ENCODE measurements around the gene UIMC1. TPM values are rescaled to one million over a fixed set of nuclear protein-coding genes. Genes with fewer than 3 reads are reported as not detected.

The UIMC1 gene
- total RNA-seq, 1 donor from 2014 or later = 62.6 TPM

DNA sequence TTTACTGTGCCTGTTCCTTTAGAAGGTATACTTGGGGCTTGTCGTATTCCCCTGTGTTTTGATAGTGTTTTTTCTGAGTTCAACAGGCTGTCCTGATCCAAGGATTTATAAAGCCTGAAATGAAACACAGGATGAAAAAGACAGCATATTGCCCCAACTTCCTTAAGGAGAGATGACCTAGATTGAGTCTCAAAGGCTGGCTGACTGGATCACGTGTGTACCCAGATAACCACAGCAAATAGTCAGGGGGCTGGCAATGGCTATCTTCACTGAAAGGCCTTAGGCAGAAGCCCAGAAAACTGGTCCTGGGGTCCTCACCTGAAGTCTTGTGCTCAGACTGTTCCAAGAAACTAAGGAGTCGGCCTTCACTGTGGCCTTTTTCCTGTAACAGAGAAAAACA lies 99.8 kb downstream of the UIMC1 start:
- Mint-ChIP-seq H3K36me3 (ENCODE audit: low read depth) (peaks cover 78% of the 10 kb centered on the region), H3K27me3 (ENCODE audit: low read depth) (no peaks in the 10 kb centered on the region), H3K4me3 (ENCODE audit: low read depth) (no peak overlapping the region), H3K27ac (no peak overlapping the region), H3K4me1 (ENCODE audit: low read depth) (peaks cover 19% of the 10 kb centered on the region), H3K9me3 (no peaks in the 10 kb centered on the region)
- no peak for DNase-seq (ENCODE audit: low spot score)
- intact Hi-C loops (cut with micrococcal nuclease) = no loop called here

DNA sequence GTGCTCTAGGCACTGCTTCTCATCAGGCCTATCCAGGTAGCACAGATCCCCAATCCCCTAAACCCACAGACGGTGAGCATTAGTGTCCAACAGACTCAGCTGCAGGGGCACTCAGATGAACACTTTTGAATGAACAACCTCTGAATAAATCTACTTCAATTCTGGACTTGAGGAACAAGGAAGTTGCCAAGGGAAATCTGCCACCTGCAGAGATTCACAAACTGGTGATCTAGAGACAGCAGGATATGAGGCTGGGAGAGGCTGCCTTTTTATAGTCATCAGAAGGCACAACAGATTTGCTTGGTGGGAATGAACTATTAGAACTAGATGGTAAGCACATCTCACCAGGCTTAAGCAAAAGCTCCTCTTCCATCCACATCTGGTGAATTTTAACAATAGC lies 100.5 kb downstream of the UIMC1 start:
- peaks cover 75% of the 10 kb centered on the region for H3K36me3 Mint-ChIP-seq (ENCODE audit: low read depth)
- no peak for DNase-seq (ENCODE audit: low spot score)
- no peaks in the 10 kb centered on the region for H3K27me3 Mint-ChIP-seq (ENCODE audit: low read depth)
- H3K27ac Mint-ChIP-seq = no peak overlapping the region
- intact Hi-C loops (cut with micrococcal nuclease) = no loop called here
- H3K9me3 Mint-ChIP-seq = no peaks in the 10 kb centered on the region
- H3K4me1 Mint-ChIP-seq (ENCODE audit: low read depth) = peaks cover 18% of the 10 kb centered on the region
- H3K4me3 Mint-ChIP-seq (ENCODE audit: low read depth) = no peak overlapping the region

DNA sequence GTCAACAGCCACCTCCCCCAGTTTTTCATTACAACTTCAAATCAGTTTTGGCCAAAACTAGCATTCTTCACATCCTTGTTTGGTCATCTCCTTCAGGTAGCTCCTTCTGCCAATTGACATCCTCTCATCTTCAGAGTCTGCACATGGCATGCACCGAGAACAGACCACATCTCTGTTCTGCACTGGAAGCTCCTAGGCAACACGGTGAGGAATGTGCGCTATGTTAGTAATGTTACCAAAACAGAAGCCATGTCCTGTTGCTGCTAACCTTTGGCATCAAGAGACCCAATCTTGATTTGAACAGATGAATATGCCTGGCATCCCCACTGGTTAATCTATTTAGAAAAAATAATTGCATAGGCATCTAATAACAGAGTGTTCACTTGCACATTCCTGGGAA lies 102.3 kb downstream of the UIMC1 start:
- Mint-ChIP-seq H3K4me1 (ENCODE audit: low read depth) (peaks cover 12% of the 10 kb centered on the region), H3K9me3 (no peaks in the 10 kb centered on the region), H3K4me3 (ENCODE audit: low read depth) (no peak overlapping the region), H3K27ac (no peak overlapping the region), H3K36me3 (ENCODE audit: low read depth) (peaks cover 64% of the 10 kb centered on the region), H3K27me3 (ENCODE audit: low read depth) (no peaks in the 10 kb centered on the region)
- DNase-seq (ENCODE audit: low spot score) = no peak
- intact Hi-C loops (cut with micrococcal nuclease) = loop anchor here (5.0 kb wide), 1 partner anchor 53 kb away; no protein-coding TSS in a partner anchor

DNA sequence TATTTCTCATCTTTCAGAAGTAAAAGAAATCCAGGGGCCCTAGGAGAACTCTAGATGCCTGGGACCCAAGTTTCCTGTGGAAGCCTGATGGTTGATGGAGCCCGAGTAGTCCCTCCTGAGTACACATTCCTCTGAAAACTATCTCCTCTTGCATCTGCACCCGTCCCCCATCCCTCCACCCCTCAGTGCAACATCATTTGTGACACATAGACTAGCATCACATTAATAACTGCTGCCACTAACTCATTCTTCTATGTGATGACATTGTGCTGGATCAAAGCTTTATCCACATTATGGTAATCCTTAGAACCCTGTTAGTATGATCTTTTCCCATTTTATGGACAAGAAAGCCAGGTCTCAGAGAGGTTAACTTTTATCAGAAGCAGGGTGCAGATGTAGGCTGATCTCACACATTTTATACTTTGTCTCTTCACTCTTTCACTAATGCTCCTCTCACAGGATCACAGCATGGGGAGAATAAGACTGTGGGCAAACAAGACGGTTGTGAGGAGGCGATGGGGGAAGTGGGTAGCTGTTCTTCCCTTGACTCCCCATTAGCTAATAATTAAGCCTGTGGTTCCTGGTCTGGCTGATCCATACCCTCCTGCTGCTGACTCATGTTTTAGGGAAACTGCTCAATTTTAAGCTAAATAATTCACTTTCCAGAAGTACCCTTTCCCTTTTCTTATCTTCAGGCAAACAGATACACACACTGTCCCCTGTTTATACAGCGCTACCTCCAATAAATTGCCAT lies 103.5 kb downstream of the UIMC1 start:
- Mint-ChIP-seq H3K27ac (peak overlapping the region; percentile 39), H3K4me1 (ENCODE audit: low read depth) (peaks cover 17% of the 10 kb centered on the region), H3K27me3 (ENCODE audit: low read depth) (no peaks in the 10 kb centered on the region), H3K4me3 (ENCODE audit: low read depth) (no peak overlapping the region), H3K9me3 (no peaks in the 10 kb centered on the region), H3K36me3 (ENCODE audit: low read depth) (peaks cover 60% of the 10 kb centered on the region)
- intact Hi-C loops (cut with micrococcal nuclease) = loop anchor here (5.0 kb wide), 1 partner anchor 54 kb away; no protein-coding TSS in a partner anchor
- DNase-seq (ENCODE audit: low spot score) = no peak

DNA sequence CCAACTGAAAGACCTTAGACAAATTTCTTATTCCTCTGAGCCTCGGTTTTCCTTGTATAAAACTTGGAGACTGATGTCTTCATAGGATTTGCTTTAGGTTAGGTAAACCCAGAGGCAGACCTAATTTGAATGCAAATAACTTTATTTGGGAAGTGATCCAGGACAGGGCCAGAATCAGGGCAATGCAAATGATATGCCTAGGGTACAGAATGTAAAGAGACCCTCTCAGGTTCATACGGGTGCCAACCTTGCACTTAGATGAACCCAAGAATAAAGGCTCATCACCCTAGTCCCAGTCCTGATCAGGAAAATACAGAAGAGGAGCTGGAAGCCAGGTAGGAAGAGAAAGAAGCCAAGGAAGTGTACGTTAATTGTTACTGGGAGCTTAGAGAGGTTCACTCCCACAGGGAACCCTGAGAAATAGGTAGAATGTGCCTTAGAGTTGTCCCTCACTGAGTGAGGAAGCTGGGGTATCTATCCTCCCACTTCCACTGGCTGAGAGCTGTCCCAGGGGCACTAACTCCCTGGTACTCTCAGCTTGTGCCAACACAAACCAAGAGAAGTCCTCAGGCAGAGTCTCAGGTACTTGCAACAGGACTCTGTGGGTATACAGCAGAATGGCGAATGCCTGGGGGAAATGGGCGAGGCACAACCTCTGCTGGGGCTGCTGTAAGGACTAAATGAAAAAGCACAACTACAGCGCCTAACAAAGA lies 104.3 kb downstream of the UIMC1 start:
- Mint-ChIP-seq H3K9me3 (no peaks in the 10 kb centered on the region), H3K36me3 (ENCODE audit: low read depth) (peaks cover 52% of the 10 kb centered on the region), H3K4me1 (ENCODE audit: low read depth) (peaks cover 17% of the 10 kb centered on the region), H3K27me3 (ENCODE audit: low read depth) (no peaks in the 10 kb centered on the region), H3K4me3 (ENCODE audit: low read depth) (no peak overlapping the region), H3K27ac (peak overlapping the region; percentile 81)
- intact Hi-C loops (cut with micrococcal nuclease) = loop anchor here (5.0 kb wide), 1 partner anchor 55 kb away; no protein-coding TSS in a partner anchor
- DNase-seq (ENCODE audit: low spot score) = no peak

DNA sequence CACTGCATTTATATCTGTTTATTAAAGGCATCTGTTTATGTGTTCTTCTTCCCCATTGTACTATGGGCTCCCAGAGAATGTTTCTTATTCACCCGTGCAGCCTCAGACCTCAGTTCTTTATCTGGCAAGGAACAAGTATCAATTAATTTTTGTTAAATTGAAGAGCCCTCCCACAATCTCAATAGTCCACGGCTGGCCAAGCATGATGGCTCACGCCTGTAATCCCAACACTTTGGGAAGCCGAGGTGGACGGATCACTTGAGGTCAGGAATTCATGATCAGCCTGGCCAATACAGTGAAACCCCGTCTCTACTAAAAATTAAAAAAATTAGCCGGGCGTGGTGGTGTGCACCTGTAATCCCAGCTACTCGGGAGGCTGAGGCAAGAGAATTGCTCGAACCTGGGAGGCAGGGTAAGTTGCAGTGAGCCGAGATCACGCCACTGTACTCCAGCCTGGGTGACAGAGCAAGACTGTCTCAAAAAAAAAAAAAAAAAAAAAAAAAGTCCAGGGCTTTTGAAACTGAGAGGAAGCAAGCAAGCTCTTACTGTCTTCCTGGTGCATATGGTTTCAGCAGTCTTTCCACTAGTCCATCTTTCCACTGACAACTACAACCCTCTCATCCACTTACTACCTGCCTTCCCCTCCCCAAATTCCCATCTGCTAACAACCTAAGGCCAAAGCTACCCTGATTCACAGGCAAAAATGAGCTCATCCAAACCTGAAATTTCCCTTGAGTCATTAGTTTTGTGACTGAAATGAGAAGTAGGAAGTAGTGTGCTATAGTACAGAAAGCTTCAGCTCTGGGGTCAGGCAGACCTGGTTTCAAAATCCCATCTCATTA lies 105.1 kb downstream of the UIMC1 start:
- Mint-ChIP-seq H3K36me3 (ENCODE audit: low read depth) (peaks cover 45% of the 10 kb centered on the region), H3K27ac (peak overlapping the region; percentile 81), H3K9me3 (no peaks in the 10 kb centered on the region), H3K4me3 (ENCODE audit: low read depth) (no peak overlapping the region), H3K27me3 (ENCODE audit: low read depth) (no peaks in the 10 kb centered on the region), H3K4me1 (ENCODE audit: low read depth) (peaks cover 17% of the 10 kb centered on the region)
- intact Hi-C loops (cut with micrococcal nuclease) = loop anchor here (5.0 kb wide), 1 partner anchor 56 kb away; no protein-coding TSS in a partner anchor
- DNase-seq (ENCODE audit: low spot score) = no peak

DNA sequence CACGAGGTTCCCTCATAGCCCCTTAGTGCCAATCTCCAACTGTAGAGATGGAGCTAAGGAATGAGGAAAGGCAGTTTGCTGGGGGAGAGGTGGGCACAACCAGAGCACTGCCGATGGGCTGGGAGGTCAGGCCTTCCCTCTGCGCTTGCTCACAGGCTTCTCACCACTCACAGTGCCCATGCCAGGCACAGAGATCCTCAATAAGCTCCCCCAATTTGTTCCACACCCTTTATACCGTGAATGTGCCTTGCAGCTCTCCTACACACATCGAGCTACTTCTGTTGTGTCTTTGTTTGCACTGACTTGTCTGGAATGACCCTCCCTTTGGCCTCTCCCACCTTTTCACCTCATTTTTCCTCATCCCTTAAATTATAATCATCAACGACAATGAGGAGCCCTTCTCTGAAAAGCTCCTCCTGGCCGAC lies 105.8 kb downstream of the UIMC1 start:
- no peak for DNase-seq (ENCODE audit: low spot score)
- H3K4me3 Mint-ChIP-seq (ENCODE audit: low read depth) = no peak overlapping the region
- peaks cover 38% of the 10 kb centered on the region for H3K36me3 Mint-ChIP-seq (ENCODE audit: low read depth)
- H3K4me1 Mint-ChIP-seq (ENCODE audit: low read depth) = peaks cover 17% of the 10 kb centered on the region
- intact Hi-C loops (cut with micrococcal nuclease) = loop anchor here (5.0 kb wide), 1 partner anchor 57 kb away; no protein-coding TSS in a partner anchor
- no peaks in the 10 kb centered on the region for H3K9me3 Mint-ChIP-seq
- H3K27me3 Mint-ChIP-seq (ENCODE audit: low read depth) = no peaks in the 10 kb centered on the region
- H3K27ac Mint-ChIP-seq = no peak overlapping the region

DNA sequence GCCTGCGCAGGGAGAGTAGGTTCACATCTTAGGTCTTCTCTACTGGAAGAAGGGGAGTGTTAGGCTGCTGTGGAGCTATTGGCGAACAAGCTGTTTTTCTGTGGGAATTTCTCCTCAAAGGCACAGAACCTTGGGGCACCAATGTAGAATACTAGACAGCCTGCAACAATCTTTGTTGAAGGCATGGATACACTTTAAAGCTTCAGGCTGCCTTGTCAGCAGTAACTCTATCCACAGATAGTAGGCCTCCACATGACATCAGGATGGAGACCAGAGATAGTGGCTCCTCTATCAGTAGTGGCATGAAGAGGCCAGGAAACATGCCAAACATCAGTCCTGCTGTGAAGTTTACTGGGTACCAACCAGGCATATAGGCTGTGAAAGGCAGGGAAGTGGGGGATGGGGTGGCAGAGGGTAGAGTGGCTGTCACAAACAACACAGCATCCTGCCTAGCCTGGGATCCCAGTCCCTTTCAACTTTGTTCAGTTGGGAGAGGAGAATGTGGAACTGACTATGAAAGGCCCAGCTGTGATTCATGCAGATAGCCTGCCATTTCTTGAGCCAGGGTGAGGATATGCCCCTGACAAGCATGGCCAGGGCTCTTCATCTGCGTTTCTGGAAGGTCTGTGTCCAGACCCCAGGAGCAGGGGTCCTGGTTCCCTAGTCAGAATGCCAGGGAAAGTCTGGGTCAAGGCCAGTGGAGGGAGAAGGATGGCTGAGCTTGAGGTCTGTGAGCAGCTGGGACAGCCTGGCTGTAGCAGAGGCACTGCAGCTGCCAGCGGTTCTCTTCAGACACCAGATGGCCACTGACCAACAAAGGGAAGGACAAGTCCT lies 106.4 kb downstream of the UIMC1 start:
- H3K9me3 Mint-ChIP-seq = no peaks in the 10 kb centered on the region
- intact Hi-C loops (cut with micrococcal nuclease) = loop anchor here (5.0 kb wide), 1 partner anchor 57 kb away; no protein-coding TSS in a partner anchor
- peaks cover 32% of the 10 kb centered on the region for H3K36me3 Mint-ChIP-seq (ENCODE audit: low read depth)
- H3K4me1 Mint-ChIP-seq (ENCODE audit: low read depth) = peaks cover 17% of the 10 kb centered on the region
- no peak overlapping the region for H3K4me3 Mint-ChIP-seq (ENCODE audit: low read depth)
- DNase-seq (ENCODE audit: low spot score) = no peak
- H3K27ac Mint-ChIP-seq = no peak overlapping the region
- no peaks in the 10 kb centered on the region for H3K27me3 Mint-ChIP-seq (ENCODE audit: low read depth)

DNA sequence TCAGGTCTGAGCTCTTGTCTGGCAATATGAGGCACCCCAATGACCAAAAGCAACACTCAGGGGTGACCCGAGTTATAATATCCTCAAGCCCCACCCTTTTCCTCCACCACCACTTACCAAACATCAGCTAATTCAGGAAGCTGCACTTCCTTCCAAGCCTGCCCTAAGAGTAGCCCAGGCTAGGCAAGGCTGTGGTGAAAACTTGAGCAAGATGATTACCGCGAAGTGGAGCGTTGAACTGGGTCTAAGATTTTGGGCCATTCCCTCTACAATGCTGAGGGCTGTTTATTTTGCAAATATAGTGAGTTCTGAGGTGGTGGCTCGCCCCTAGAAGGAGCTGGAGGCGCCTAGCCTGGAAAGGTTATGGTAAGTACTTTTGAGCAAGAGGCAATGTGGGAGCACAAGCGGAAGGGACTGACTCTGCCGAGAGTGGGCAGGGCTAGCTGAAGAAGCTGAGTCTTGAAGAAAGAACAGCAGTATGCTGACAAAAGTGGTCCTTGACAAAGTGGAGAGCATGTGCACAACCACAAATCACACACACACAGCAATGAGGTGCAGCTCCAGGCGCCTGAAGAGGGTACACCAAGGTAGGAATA lies 107.2 kb downstream of the UIMC1 start, which contains the start of gene HK3:
Gene HK3, minus strand, starts transcription at position 51 of the 596 bp plus-strand sequence. CDS start 3,187 bp downstream, outside the sequence.
- peaks cover 17% of the 10 kb centered on the region for H3K4me1 Mint-ChIP-seq (ENCODE audit: low read depth)
- intact Hi-C loops (cut with micrococcal nuclease) = no loop called here

DNA sequence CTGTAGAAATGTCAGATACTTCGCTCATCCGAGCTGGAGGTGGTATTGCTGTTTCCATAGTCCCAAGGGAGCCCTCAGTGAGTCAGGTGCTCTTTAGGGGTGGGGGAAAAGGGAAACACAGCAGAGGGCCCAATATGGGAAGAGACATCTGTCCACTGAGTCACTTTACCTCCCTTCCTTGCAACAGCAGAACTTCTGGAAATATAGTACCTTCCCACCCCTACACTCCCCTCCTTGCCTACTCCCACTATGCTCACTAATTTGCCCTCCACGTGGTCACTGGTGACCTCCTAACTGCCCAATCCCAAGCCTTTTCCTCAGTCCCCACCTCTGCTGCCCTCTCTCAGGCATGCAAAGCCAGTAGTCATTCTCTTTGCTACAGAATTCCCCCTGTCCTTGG lies 109.3 kb downstream of the UIMC1 start:
- Mint-ChIP-seq H3K4me3 (ENCODE audit: low read depth) (no peak overlapping the region), H3K9me3 (no peaks in the 10 kb centered on the region), H3K27me3 (ENCODE audit: low read depth) (no peaks in the 10 kb centered on the region), H3K4me1 (ENCODE audit: low read depth) (peaks cover 17% of the 10 kb centered on the region), H3K27ac (no peak overlapping the region), H3K36me3 (ENCODE audit: low read depth) (peaks cover 11% of the 10 kb centered on the region)
- DNase-seq (ENCODE audit: low spot score) = no peak
- intact Hi-C loops (cut with micrococcal nuclease) = no loop called here

More for the DNA sequence above, 107.2 kb downstream of the UIMC1 start, which contains the start of gene HK3:
- peak within 1 kb of the TSS; percentile 12 for H3K27ac Mint-ChIP-seq
- H3K36me3 Mint-ChIP-seq (ENCODE audit: low read depth) = peaks cover 26% of the 10 kb centered on the region
- no peak for DNase-seq (ENCODE audit: low spot score)
- no peaks in the 10 kb centered on the region for H3K9me3 Mint-ChIP-seq
- H3K27me3 Mint-ChIP-seq (ENCODE audit: low read depth) = no peaks in the 10 kb centered on the region
- no peak within 1 kb of the TSS for H3K4me3 Mint-ChIP-seq (ENCODE audit: low read depth)

DNA sequence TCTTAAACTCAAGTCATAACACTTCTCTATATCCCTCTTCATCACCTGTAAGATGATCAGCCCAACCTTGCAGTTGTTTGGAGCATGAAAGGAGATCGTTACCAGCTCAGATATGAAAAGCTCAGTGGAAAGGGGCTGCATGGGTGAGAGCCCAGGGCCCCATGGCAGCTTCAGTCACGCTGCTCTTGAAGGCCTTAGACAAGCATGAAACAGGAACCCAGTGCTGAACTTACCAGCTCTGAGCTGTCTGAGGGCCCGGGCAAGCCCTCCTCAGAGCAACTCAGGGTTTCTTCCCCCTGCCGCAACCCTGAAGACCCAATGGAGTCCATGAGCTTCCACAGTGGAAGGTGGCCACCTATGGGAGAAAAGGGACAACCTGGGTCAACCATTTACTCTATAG lies 110.7 kb downstream of the UIMC1 start:
- H3K4me1 Mint-ChIP-seq (ENCODE audit: low read depth) = peaks cover 10% of the 10 kb centered on the region

More for the DNA sequence above, 110.7 kb downstream of the UIMC1 start:
- H3K27me3 Mint-ChIP-seq (ENCODE audit: low read depth) = peaks cover 6% of the 10 kb centered on the region
- no peak overlapping the region for H3K4me3 Mint-ChIP-seq (ENCODE audit: low read depth)
- H3K9me3 Mint-ChIP-seq = no peaks in the 10 kb centered on the region
- no peak for DNase-seq (ENCODE audit: low spot score)
- peaks cover 4% of the 10 kb centered on the region for H3K36me3 Mint-ChIP-seq (ENCODE audit: low read depth)
- intact Hi-C loops (cut with micrococcal nuclease) = no loop called here
- no peak overlapping the region for H3K27ac Mint-ChIP-seq
